H9 (cell line): ENCODE measurements around the gene CYP27B1. TPM values are rescaled to one million over a fixed set of nuclear protein-coding genes. Genes with fewer than 3 reads are reported as not detected.
A peak's percentile ranks its signal among the peaks of the same experiment; 100 is the strongest.

Source experiments
- DNase-seq: peaks from one replicate; pipeline ENCODE4 v3.0.0-alpha.2; 2017
- H2AFZ ChIP-seq: one replicate; pipeline ENCODE4 v1.6.1; 2013; ENCODE audit warnings: mild to moderate bottlenecking, low read length, control low read depth, moderate library complexity
- H2AK5ac ChIP-seq: 2 replicates; pipeline ENCODE4 v1.6.1; 2013; ENCODE audit warnings: low read length, control low read depth, mixed read lengths; ENCODE audit not compliant: insufficient read length
- H2BK120ac ChIP-seq: one replicate; pipeline ENCODE4 v1.6.1; 2013; ENCODE audit warnings: low read depth, mild to moderate bottlenecking, low read length, control low read depth, inconsistent platforms; ENCODE audit not compliant: poor library complexity, severe bottlenecking
- H2BK12ac ChIP-seq: 2 replicates; pipeline ENCODE4 v1.6.1; 2013; ENCODE audit warnings: low read length, control low read depth, mixed read lengths, low read depth; ENCODE audit not compliant: insufficient read length
- H2BK15ac ChIP-seq: 2 replicates; pipeline ENCODE4 v1.6.1; 2013; ENCODE audit warnings: low read depth, low read length, control low read depth
- H2BK20ac ChIP-seq: one replicate; pipeline ENCODE4 v1.6.1; 2013; ENCODE audit warnings: low read depth, mild to moderate bottlenecking, low read length, control low read depth, inconsistent platforms; ENCODE audit not compliant: poor library complexity, severe bottlenecking
- H2BK5ac ChIP-seq: 2 replicates; pipeline ENCODE4 v1.6.1; 2013; ENCODE audit warnings: low read length, control low read depth, mixed read lengths; ENCODE audit not compliant: insufficient read length
- H3K14ac ChIP-seq: 2 replicates; pipeline ENCODE4 v1.6.1; 2013; ENCODE audit warnings: low read length, control low read depth; ENCODE audit not compliant: insufficient read depth
- H3K18ac ChIP-seq: 2 replicates; pipeline ENCODE4 v1.6.1; 2013; ENCODE audit warnings: low read depth, mild to moderate bottlenecking, mixed read lengths, low read length, control low read depth; ENCODE audit not compliant: insufficient read length
- H3K23ac ChIP-seq: 2 replicates; pipeline ENCODE4 v1.6.1; 2013; ENCODE audit warnings: low read length, control low read depth, mixed read lengths, low read depth; ENCODE audit not compliant: insufficient read length
- H3K23me2 ChIP-seq: 2 replicates; pipeline ENCODE4 v1.6.1; 2013; ENCODE audit warnings: low read depth, mild to moderate bottlenecking, mixed read lengths, low read length, control low read depth; ENCODE audit not compliant: insufficient read length, poor library complexity, severe bottlenecking
- H3K27ac ChIP-seq: 2 replicates; pipeline ENCODE4 v1.5.1; 2013; ENCODE audit warnings: low read length, control low read depth, mixed read lengths, low read depth; ENCODE audit not compliant: insufficient read length
- H3K27me3 ChIP-seq: 2 replicates; pipeline ENCODE4 v1.6.1; 2013; ENCODE audit warnings: low read length, control low read depth, inconsistent platforms; ENCODE audit not compliant: insufficient read depth
- H3K4ac ChIP-seq: 2 replicates; pipeline ENCODE4 v1.6.1; 2013; ENCODE audit warnings: low read depth, mild to moderate bottlenecking, control low read depth, inconsistent platforms, low read length, moderate library complexity
- H3K4me1 ChIP-seq: 2 replicates; pipeline ENCODE4 v1.6.1; 2013; ENCODE audit warnings: low read length, control low read depth, inconsistent platforms; ENCODE audit not compliant: insufficient read depth
- H3K4me2 ChIP-seq: 2 replicates; pipeline ENCODE4 v1.6.1; 2013; ENCODE audit warnings: low read length, control low read depth, mixed read lengths; ENCODE audit not compliant: insufficient read length, insufficient read depth
- H3K56ac ChIP-seq: 2 replicates; pipeline ENCODE4 v1.6.1; 2013; ENCODE audit warnings: low read depth, mild to moderate bottlenecking, mixed read lengths, low read length, control low read depth; ENCODE audit not compliant: insufficient read length
- H3K79me1 ChIP-seq: 2 replicates; pipeline ENCODE4 v1.6.1; 2013; ENCODE audit warnings: low read depth, mild to moderate bottlenecking, moderate library complexity, low read length, control low read depth, inconsistent platforms; ENCODE audit not compliant: insufficient read depth, poor library complexity, severe bottlenecking
- H3K79me2 ChIP-seq: 2 replicates; pipeline ENCODE4 v1.6.1; 2013; ENCODE audit warnings: low read length, control low read depth, inconsistent platforms; ENCODE audit not compliant: insufficient read depth
- H3K9ac ChIP-seq: 2 replicates; pipeline ENCODE4 v1.6.1; 2013; ENCODE audit warnings: low read length, control low read depth, mixed read lengths; ENCODE audit not compliant: insufficient read length; ENCODE audit errors: extremely low read depth
- H3K9me3 ChIP-seq: one replicate; pipeline ENCODE4 v1.6.1; 2013; ENCODE audit warnings: low read depth, low read length, inconsistent platforms; ENCODE audit not compliant: control insufficient read depth
- H3T11ph ChIP-seq: one replicate; pipeline ENCODE4 v1.6.1; 2013; ENCODE audit warnings: mild to moderate bottlenecking, low read length, control low read depth, inconsistent platforms
- H4K20me1 ChIP-seq: one replicate; pipeline ENCODE4 v1.6.1; 2013; ENCODE audit not compliant: control insufficient read depth, insufficient read length, insufficient read depth
- H4K5ac ChIP-seq: 2 replicates; pipeline ENCODE4 v1.6.1; 2013; ENCODE audit warnings: low read depth, mild to moderate bottlenecking, mixed read lengths, low read length, control low read depth; ENCODE audit not compliant: insufficient read length
- H4K8ac ChIP-seq: replicated peaks from 2 replicates; pipeline ENCODE4 v1.6.1; 2013; ENCODE audit warnings: low read length, control low read depth, mixed read lengths, low read depth; ENCODE audit not compliant: insufficient read length
- H4K91ac ChIP-seq: 2 replicates; pipeline ENCODE4 v1.6.1; 2013; ENCODE audit warnings: low read depth, mild to moderate bottlenecking, moderate library complexity, mixed read lengths, low read length, control low read depth; ENCODE audit not compliant: insufficient read length
- H3K27ac Mint-ChIP-seq, 3 experiments: 2 replicates in 2 of 3; 3 replicates in 1 of 3; pipeline ENCODE4 v1.8.0; 2020 to 2021; ENCODE audit warnings: mixed read lengths in 3 of 3, mild to moderate bottlenecking in 1 of 3, moderate library complexity in 1 of 3
- H3K27me3 Mint-ChIP-seq: 2 replicates; pipeline ENCODE4 v1.8.0; 2021; ENCODE audit warnings: low read depth, mild to moderate bottlenecking, moderate library complexity, mixed read lengths
- H3K36me3 Mint-ChIP-seq, 3 experiments: 2 replicates in 2 of 3; 3 replicates in 1 of 3; pipeline ENCODE4 v1.8.0; 2020 to 2021; ENCODE audit warnings: low read depth in 3 of 3, mixed read lengths in 3 of 3; ENCODE audit not compliant: insufficient read depth in 1 of 3
- H3K4me1 Mint-ChIP-seq, 2 experiments: 2 replicates each; pipeline ENCODE4 v1.8.0; 2020; ENCODE audit warnings: mixed read lengths in 2 of 2
- H3K4me3 Mint-ChIP-seq, 2 experiments: 2 replicates in 1 of 2; 3 replicates in 1 of 2; pipeline ENCODE4 v1.8.0; 2020 to 2021; ENCODE audit warnings: mild to moderate bottlenecking in 2 of 2, mixed read lengths in 2 of 2, moderate library complexity in 1 of 2
- H3K9me3 Mint-ChIP-seq, 2 experiments: 2 replicates in 1 of 2; 3 replicates in 1 of 2; pipeline ENCODE4 v1.8.0; 2020; ENCODE audit warnings: mild to moderate bottlenecking in 2 of 2, mixed read lengths in 2 of 2, moderate library complexity in 1 of 2
- WGBS: extraction: QIAGEN DNeasy Blood & Tissue Kit; methylation state at CpG from one replicate; pipeline ENCODE4 v1.1.7; 2013; ENCODE audit warnings: missing lambda C conversion rate, low lambda C conversion rate, mixed read lengths; ENCODE audit not compliant: insufficient read length; ENCODE audit errors: extremely low coverage; 5-methylcytosine and 5-hydroxymethylcytosine counted together
- total RNA-seq: library from RNA; stranded (reverse); gene quantifications from 2 replicates; pipeline ENCODE4 v1.2.1, GENCODE V29; 2021
- TF ChIP-seq, protein P1 (sequence below): fragments of 200-600 bp; sonication (generic); conservative IDR thresholded peaks from 3 replicates; pipeline ENCODE4 v1.8.0; 2021; ENCODE audit warnings: antibody characterized with exemption, mild to moderate bottlenecking

The CYP27B1 gene
- total RNA-seq, 1 experiment from 2014 or later = 6.1 TPM

- no peak overlapping the region for H2AK5ac ChIP-seq
- TF ChIP-seq, protein P1, sequence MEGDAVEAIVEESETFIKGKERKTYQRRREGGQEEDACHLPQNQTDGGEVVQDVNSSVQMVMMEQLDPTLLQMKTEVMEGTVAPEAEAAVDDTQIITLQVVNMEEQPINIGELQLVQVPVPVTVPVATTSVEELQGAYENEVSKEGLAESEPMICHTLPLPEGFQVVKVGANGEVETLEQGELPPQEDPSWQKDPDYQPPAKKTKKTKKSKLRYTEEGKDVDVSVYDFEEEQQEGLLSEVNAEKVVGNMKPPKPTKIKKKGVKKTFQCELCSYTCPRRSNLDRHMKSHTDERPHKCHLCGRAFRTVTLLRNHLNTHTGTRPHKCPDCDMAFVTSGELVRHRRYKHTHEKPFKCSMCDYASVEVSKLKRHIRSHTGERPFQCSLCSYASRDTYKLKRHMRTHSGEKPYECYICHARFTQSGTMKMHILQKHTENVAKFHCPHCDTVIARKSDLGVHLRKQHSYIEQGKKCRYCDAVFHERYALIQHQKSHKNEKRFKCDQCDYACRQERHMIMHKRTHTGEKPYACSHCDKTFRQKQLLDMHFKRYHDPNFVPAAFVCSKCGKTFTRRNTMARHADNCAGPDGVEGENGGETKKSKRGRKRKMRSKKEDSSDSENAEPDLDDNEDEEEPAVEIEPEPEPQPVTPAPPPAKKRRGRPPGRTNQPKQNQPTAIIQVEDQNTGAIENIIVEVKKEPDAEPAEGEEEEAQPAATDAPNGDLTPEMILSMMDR = no peak
- no peak overlapping the region for H3K14ac ChIP-seq
- no peak overlapping the region for H2BK15ac ChIP-seq
- no peak overlapping the region for H3K56ac ChIP-seq
- no peaks in the 10 kb centered on the region; a peak in 1 of 5 replicates for H3K9me3 Mint-ChIP-seq
- H2BK120ac ChIP-seq = no peak overlapping the region
- DNase-seq = no peak
- H3T11ph ChIP-seq = no peak overlapping the region
- peaks cover 36% of the 10 kb centered on the region for H3K27me3 ChIP-seq
- no peak overlapping the region for H4K8ac ChIP-seq
- H3K27ac Mint-ChIP-seq = no peak overlapping the region
- peaks cover 13 to 25% of the 10 kb centered on the region in 2 experiments for H3K4me1 Mint-ChIP-seq
- no peak overlapping the region for H3K23ac ChIP-seq
- no peak overlapping the region for H2AFZ ChIP-seq
- H3K23me2 ChIP-seq = peaks cover 13% of the 10 kb centered on the region
- H3K9me3 ChIP-seq = no peaks in the 10 kb centered on the region
- H3K4me3 Mint-ChIP-seq = peak overlapping the region in 1 of 2 experiments; percentile 12; a peak in 1 of 5 replicates
- H3K27me3 Mint-ChIP-seq = peaks cover 95% of the 10 kb centered on the region
- H3K4ac ChIP-seq = no peak overlapping the region
- no peak overlapping the region for H2BK5ac ChIP-seq
- no peaks in the 10 kb centered on the region for H3K79me2 ChIP-seq
- no peak overlapping the region for H3K9ac ChIP-seq
- peaks cover 2% of the 10 kb centered on the region for H4K20me1 ChIP-seq
- H3K27ac ChIP-seq = no peak overlapping the region
- H3K4me1 ChIP-seq = no peaks in the 10 kb centered on the region
- no CpG with 5 or more reads among the region's 6 CpGs for WGBS
- no peak overlapping the region for H3K4me2 ChIP-seq
- no peak overlapping the region for H2BK20ac ChIP-seq
- H3K36me3 Mint-ChIP-seq = no peaks in the 10 kb centered on the region; a peak in 1 of 7 replicates
- H2BK12ac ChIP-seq = no peak overlapping the region
- H3K79me1 ChIP-seq = no peaks in the 10 kb centered on the region
- no peak overlapping the region for H3K18ac ChIP-seq
- no peak overlapping the region for H4K91ac ChIP-seq
- H4K5ac ChIP-seq = no peak overlapping the region
Observed at GRCh38 chr12:57733928-57734327, 33.0 kb downstream of the CYP27B1 start.
